ENCODE data around the gene SLMAP.

DNA sequence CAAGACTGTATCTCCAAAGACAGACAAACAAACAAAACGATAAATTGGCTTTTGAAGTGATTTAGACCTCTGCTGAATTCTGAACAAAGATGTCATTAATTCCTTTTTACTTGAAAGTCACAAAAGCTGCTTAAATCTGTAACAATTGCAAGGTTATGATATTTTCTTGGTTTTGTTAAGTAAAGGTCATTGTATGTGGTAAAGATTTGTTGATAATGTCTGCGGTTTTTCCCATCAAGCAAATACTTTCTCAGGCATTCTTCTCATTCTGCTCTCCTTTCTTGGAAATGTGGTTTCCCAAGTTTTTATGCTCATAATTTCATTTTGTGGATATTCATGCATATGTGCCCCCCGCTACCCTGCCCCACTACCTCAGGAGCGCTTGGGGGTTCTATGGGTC lies 116.5 kb downstream of the SLMAP start:
- TF ChIP-seq, protein P1, sequence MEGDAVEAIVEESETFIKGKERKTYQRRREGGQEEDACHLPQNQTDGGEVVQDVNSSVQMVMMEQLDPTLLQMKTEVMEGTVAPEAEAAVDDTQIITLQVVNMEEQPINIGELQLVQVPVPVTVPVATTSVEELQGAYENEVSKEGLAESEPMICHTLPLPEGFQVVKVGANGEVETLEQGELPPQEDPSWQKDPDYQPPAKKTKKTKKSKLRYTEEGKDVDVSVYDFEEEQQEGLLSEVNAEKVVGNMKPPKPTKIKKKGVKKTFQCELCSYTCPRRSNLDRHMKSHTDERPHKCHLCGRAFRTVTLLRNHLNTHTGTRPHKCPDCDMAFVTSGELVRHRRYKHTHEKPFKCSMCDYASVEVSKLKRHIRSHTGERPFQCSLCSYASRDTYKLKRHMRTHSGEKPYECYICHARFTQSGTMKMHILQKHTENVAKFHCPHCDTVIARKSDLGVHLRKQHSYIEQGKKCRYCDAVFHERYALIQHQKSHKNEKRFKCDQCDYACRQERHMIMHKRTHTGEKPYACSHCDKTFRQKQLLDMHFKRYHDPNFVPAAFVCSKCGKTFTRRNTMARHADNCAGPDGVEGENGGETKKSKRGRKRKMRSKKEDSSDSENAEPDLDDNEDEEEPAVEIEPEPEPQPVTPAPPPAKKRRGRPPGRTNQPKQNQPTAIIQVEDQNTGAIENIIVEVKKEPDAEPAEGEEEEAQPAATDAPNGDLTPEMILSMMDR (IDR thresholded peaks at IDR 0.05): no peak
- TF ChIP-seq POLR2AphosphoS5 (IDR thresholded peaks at IDR 0.05): no peak
- no peak for TF ChIP-seq POLR2A (IDR thresholded peaks at IDR 0.05; ENCODE audit: low read depth)
- no peak for TF ChIP-seq EP300 (IDR thresholded peaks at IDR 0.05)

Measured in esophagus muscularis mucosa (tissue), 4 donors.